GM19397 (cell line): ENCODE measurements around the gene GRID1.

Experiments
- ATAC-seq: cut with Tn5 transposase; IDR thresholded peaks from one replicate; pipeline ENCODE4 v1.9.1; 2021; ENCODE audit warnings: mild to moderate bottlenecking, moderate library complexity; ENCODE audit not compliant: unreplicated experiment

GRID1 gene

GRCh38 chr10:86366033-86366901 lies at the start of gene GRID1:
TSS of gene GRID1 (minus strand) at chr10:86366795.
- no peak for ATAC-seq

GRCh38 chr10:86415583-86415982 lies 49.0 kb upstream of the GRID1 start:
- no peak for ATAC-seq

- no peak for ATAC-seq
Observed at GRCh38 chr10:86415116-86415515, 48.5 kb upstream of the GRID1 start.

- peak; percentile 65 for ATAC-seq
Observed at GRCh38 chr10:86413046-86413728, 46.6 kb upstream of the GRID1 start.

GRCh38 chr10:86411852-86412560 lies 45.4 kb upstream of the GRID1 start:
- no peak for ATAC-seq

- ATAC-seq: peak; percentile 52
Observed at GRCh38 chr10:86411281-86411841, 44.8 kb upstream of the GRID1 start.

GRCh38 chr10:86410542-86411124 lies 44.0 kb upstream of the GRID1 start:
- no peak for ATAC-seq

- ATAC-seq: no peak
Observed at GRCh38 chr10:86409183-86409582, 42.6 kb upstream of the GRID1 start.

- no peak for ATAC-seq
Observed at GRCh38 chr10:86403183-86403797, 36.7 kb upstream of the GRID1 start.

- no peak for ATAC-seq
Observed at GRCh38 chr10:86402283-86402941, 35.8 kb upstream of the GRID1 start.

GRCh38 chr10:86401588-86402282 lies 35.1 kb upstream of the GRID1 start:
- no peak for ATAC-seq

GRCh38 chr10:86400705-86401587 lies 34.4 kb upstream of the GRID1 start:
- peak; percentile 22 for ATAC-seq

- ATAC-seq: peak; percentile 93
Observed at GRCh38 chr10:86399879-86400704, 33.5 kb upstream of the GRID1 start.

- no peak for ATAC-seq
Observed at GRCh38 chr10:86399514-86399878, 32.9 kb upstream of the GRID1 start.

- ATAC-seq: no peak
Observed at GRCh38 chr10:86397120-86397519, 30.5 kb upstream of the GRID1 start.

- ATAC-seq: no peak
Observed at GRCh38 chr10:86393862-86394455, 27.4 kb upstream of the GRID1 start.

GRCh38 chr10:86393362-86393761 lies 26.8 kb upstream of the GRID1 start:
- no peak for ATAC-seq
